OCI-LY1 (cell line): Measurements from ENCODE around the gene DYNC1LI2.

Source experiments
- H2AFZ ChIP-seq: fragments of 200-600 bp; sonication (generic), shearing (Covaris generic); 2 replicates; pipeline ENCODE4 v1.6.0; 2014; ENCODE audit warnings: antibody characterized with exemption, mild to moderate bottlenecking, low read length
- H3F3A ChIP-seq: fragments of 200-600 bp; sonication (generic), shearing (Covaris generic); 2 replicates; pipeline ENCODE4 v1.6.0; 2014; ENCODE audit warnings: mild to moderate bottlenecking, antibody characterized with exemption, low read length, moderate library complexity; ENCODE audit not compliant: insufficient read depth
- H3K27ac ChIP-seq: fragments of 200-600 bp; sonication (generic); 2 replicates; pipeline ENCODE4 v1.5.1; 2014; ENCODE audit warnings: low read length, mixed run types, mild to moderate bottlenecking, low read depth; ENCODE audit not compliant: poor library complexity, severe bottlenecking
- H3K27me3 ChIP-seq: fragments of 200-600 bp; sonication (generic); 2 replicates; pipeline ENCODE4 v1.6.0; 2014; ENCODE audit warnings: antibody characterized with exemption, mild to moderate bottlenecking, low read length, moderate library complexity; ENCODE audit not compliant: insufficient read depth
- H3K36me3 ChIP-seq: fragments of 200-600 bp; sonication (generic); 2 replicates; pipeline ENCODE4 v1.6.1; 2014; ENCODE audit warnings: mild to moderate bottlenecking, antibody characterized with exemption, low read length, moderate library complexity, mixed read lengths; ENCODE audit not compliant: insufficient read depth
- H3K4me1 ChIP-seq: fragments of 200-600 bp; sonication (generic); 2 replicates; pipeline ENCODE4 v1.5.1; 2014; ENCODE audit warnings: mild to moderate bottlenecking, low read length, moderate library complexity; ENCODE audit not compliant: insufficient read depth, severe bottlenecking
- H3K4me2 ChIP-seq: fragments of 200-600 bp; sonication (generic), shearing (Covaris generic); 2 replicates; pipeline ENCODE4 v1.6.1; 2014; ENCODE audit warnings: low read length
- H3K4me3 ChIP-seq: fragments of 200-600 bp; sonication (generic); 2 replicates; pipeline ENCODE4 v1.5.1; 2014; ENCODE audit warnings: low read length, low read depth, mild to moderate bottlenecking, mixed read lengths; ENCODE audit not compliant: poor library complexity, severe bottlenecking
- H3K79me2 ChIP-seq: fragments of 200-600 bp; shearing (Covaris generic); 2 replicates; pipeline ENCODE4 v1.6.1; 2016; ENCODE audit warnings: mixed run types, low read length, mixed read lengths; ENCODE audit not compliant: insufficient read depth
- H3K9ac ChIP-seq: fragments of 200-600 bp; sonication (generic), shearing (Covaris generic); 2 replicates; pipeline ENCODE4 v1.6.1; 2014; ENCODE audit warnings: mild to moderate bottlenecking, low read length, mixed read lengths
- H3K9me2 ChIP-seq: fragments of 200-600 bp; sonication (generic), shearing (Covaris generic); 2 replicates; pipeline ENCODE4 v1.6.1; 2014; ENCODE audit warnings: low read depth, mild to moderate bottlenecking, low read length, mixed read lengths
- H3K9me3 ChIP-seq: fragments of 200-600 bp; shearing (Covaris generic); 2 replicates; pipeline ENCODE4 v1.6.1; 2014; ENCODE audit warnings: low read length, mixed read lengths
- H4K20me1 ChIP-seq: fragments of 200-600 bp; sonication (generic), shearing (Covaris generic); 2 replicates; pipeline ENCODE4 v1.6.0; 2016; ENCODE audit warnings: mild to moderate bottlenecking, low read length; ENCODE audit not compliant: insufficient read depth
- EZH2 ChIP-seq: fragments of 200-600 bp; sonication (generic), shearing (Covaris generic); IDR thresholded peaks from 2 replicates; pipeline ENCODE4 v1.8.0; 2017; ENCODE audit warnings: borderline replicate concordance, mixed run types, mild to moderate bottlenecking, antibody characterized with exemption, low read length, moderate library complexity, mixed read lengths
- TF ChIP-seq, protein P1 (sequence below): fragments of 200-600 bp; sonication (generic), shearing (Covaris generic); IDR thresholded peaks from 2 replicates; pipeline ENCODE4 v1.5.1; 2017; ENCODE audit warnings: mild to moderate bottlenecking, antibody characterized with exemption, low read length, moderate library complexity, mixed read lengths

Gene DYNC1LI2

DNA sequence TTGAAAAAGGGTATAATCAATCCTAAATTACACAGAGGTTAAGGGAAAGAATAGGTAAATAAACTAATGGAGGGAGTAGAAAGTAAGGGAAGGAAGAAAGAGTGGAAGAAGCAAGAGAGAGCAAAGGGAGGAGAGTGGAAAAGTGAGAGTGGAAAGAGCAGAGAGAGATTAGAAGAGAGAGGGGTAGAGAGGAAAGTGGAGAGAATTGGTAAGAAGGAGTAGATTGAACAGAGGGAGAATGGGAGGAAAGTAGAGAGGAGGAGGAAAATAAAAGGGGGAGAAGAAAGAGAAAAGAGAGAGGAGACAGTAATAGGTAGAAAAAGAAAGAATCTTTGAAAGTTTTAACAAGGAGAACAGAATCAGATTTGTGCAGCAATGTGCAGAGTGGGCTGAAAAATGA lies 25.0 kb upstream of the DYNC1LI2 start:
- Histone ChIP-seq H3K27ac (no peak overlapping the region), H4K20me1 (no peaks in the 10 kb centered on the region), H3K79me2 (no peaks in the 10 kb centered on the region), H3F3A (no peaks in the 10 kb centered on the region), H3K4me3 (no peak overlapping the region), H3K36me3 (no peaks in the 10 kb centered on the region), H3K27me3 (no peaks in the 10 kb centered on the region), H3K9ac (no peak overlapping the region), H2AFZ (no peak overlapping the region), H3K9me2 (no peaks in the 10 kb centered on the region), H3K4me2 (no peak overlapping the region), H3K9me3 (no peaks in the 10 kb centered on the region), H3K4me1 (no peaks in the 10 kb centered on the region)
- TF ChIP-seq EZH2 = no peak
- TF ChIP-seq, protein P1, sequence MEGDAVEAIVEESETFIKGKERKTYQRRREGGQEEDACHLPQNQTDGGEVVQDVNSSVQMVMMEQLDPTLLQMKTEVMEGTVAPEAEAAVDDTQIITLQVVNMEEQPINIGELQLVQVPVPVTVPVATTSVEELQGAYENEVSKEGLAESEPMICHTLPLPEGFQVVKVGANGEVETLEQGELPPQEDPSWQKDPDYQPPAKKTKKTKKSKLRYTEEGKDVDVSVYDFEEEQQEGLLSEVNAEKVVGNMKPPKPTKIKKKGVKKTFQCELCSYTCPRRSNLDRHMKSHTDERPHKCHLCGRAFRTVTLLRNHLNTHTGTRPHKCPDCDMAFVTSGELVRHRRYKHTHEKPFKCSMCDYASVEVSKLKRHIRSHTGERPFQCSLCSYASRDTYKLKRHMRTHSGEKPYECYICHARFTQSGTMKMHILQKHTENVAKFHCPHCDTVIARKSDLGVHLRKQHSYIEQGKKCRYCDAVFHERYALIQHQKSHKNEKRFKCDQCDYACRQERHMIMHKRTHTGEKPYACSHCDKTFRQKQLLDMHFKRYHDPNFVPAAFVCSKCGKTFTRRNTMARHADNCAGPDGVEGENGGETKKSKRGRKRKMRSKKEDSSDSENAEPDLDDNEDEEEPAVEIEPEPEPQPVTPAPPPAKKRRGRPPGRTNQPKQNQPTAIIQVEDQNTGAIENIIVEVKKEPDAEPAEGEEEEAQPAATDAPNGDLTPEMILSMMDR = no peak

DNA sequence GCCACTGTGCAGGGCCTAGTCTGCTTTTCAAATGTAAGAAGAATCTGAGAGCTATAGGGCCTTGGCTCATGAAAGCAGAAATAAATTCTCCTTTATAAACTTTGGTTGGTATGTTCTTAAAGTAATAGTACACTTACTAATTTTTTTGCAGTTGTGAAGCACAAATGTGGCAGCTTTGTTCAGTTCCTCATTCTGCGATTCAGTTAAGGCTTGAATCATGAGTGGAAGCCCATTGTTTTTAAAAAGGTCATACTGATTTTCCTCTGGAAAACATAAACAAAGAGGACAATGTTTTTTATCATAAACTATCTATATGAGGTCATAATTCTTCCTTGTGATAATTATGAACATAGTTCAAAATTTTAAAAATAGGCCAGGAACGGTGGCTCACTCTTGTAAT lies 23.6 kb upstream of the DYNC1LI2 start:
- H3K36me3 ChIP-seq = no peaks in the 10 kb centered on the region
- no peaks in the 10 kb centered on the region for H4K20me1 ChIP-seq
- H3K9me3 ChIP-seq = no peaks in the 10 kb centered on the region
- H3K27ac ChIP-seq = no peak overlapping the region
- H3K9ac ChIP-seq = no peak overlapping the region
- H3K9me2 ChIP-seq = no peaks in the 10 kb centered on the region
- no peaks in the 10 kb centered on the region for H3F3A ChIP-seq
- no peaks in the 10 kb centered on the region for H3K79me2 ChIP-seq
- no peaks in the 10 kb centered on the region for H3K27me3 ChIP-seq
- no peak overlapping the region for H3K4me3 ChIP-seq
- no peaks in the 10 kb centered on the region for H3K4me1 ChIP-seq
- no peak for TF ChIP-seq EZH2
- TF ChIP-seq, protein P1 = no peak
- H3K4me2 ChIP-seq = no peak overlapping the region
- H2AFZ ChIP-seq = no peak overlapping the region

DNA sequence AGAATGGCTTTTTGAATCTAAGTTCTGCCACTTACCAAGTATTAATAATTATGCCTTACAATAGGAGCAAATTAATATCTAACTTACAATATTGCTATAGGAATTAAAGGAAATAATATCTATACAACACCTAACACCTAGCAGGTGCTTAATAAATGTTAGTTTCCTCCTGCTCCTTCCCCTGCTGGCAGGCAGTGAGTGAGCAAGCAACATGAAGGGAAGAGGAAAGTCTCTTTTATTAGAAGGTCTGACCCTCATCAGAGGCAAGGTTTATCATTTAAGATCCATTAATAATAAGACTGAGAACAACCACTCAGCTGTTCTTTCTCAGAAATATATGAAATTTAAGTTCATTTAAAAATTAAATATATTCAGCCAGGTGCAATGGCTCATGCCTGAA lies 6.7 kb upstream of the DYNC1LI2 start:
- Histone ChIP-seq H3K27me3 (peaks cover 1% of the 10 kb centered on the region), H3K4me1 (no peaks in the 10 kb centered on the region), H4K20me1 (no peaks in the 10 kb centered on the region), H3K9me2 (no peaks in the 10 kb centered on the region), H2AFZ (no peak overlapping the region), H3K36me3 (no peaks in the 10 kb centered on the region), H3K79me2 (no peaks in the 10 kb centered on the region), H3F3A (no peaks in the 10 kb centered on the region), H3K9ac (no peak overlapping the region), H3K4me3 (no peak overlapping the region), H3K27ac (no peak overlapping the region), H3K4me2 (no peak overlapping the region), H3K9me3 (no peaks in the 10 kb centered on the region)
- TF ChIP-seq, protein P1 = no peak
- no peak for TF ChIP-seq EZH2
